Measurements from ENCODE around the gene FBRSL1.

FBRSL1 gene

DNA sequence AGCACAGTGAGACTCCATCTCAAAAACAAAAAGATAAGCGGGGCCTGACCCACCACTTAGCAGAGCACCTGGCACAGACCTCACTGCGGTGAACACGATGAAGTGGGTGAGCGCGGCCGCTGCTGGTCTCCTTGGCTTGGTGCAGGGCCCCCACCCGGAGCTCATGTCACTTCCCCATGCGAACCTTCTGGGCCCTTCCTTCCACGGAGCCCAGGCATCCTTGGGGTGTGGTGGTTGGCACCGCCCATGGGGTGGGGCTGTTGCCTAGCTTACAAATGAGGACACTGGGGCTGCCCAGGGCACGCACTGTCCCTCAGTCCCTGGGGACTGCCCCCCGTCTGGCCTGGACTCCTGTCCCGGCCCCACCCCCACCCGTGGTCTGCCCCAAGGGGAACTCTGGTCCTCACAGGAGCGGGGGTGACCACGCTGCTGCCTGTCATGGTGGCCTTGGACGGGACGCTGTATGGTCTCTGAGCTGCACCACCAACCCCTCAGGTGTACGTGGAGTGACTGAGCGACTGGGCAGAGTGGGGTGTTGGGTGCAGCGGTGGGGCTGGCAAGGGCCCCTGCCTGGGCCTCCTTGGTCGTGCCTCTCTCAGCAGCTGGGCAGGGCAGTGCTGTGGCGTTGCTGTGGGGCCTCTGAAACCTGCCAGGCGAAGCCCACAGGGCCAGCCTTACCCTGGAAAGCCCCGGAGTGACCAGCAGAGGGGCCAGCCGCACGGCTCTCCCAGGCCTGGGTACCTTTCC, 15.3 kb downstream of the FBRSL1 start:
- H3K9ac ChIP-seq, result peak overlapping the region in 10 of 11 experiments; percentile 5 to 72 (median 60); a peak in 15 of 22 replicates
- H3K27me3 ChIP-seq, result no peaks in the 10 kb centered on the region
- H3K36me3 ChIP-seq, result peaks cover 18 to 25% (median 23%) of the 10 kb centered on the region in 11 experiments; a peak in 21 of 22 replicates
- H3K4me1 ChIP-seq, result peaks cover 85 to 100% (median 99%) of the 10 kb centered on the region in 10 experiments
- no peaks in the 10 kb centered on the region for H3K9me3 ChIP-seq (replicated peaks in 1 of 11)
- H3K4me3 ChIP-seq, result no peak overlapping the region; a peak in 1 of 20 replicates
- no peak for TF ChIP-seq Cebpa-rat (IDR thresholded peaks at IDR 0.05)
- peak overlapping the region; percentile 87 to 99 (median 93) for H3K4me2 ChIP-seq
- peak overlapping the region in 9 of 11 experiments; percentile 2 to 65 (median 38); a peak in 14 of 22 replicates for H3K27ac ChIP-seq
- H4K20me1 ChIP-seq, result peaks cover 98 to 100% (median 99%) of the 10 kb centered on the region in 11 experiments

- peak overlapping the region in 9 of 11 experiments; percentile 2 to 65 (median 38); a peak in 14 of 22 replicates for H3K27ac ChIP-seq
- H4K20me1 ChIP-seq, result peaks cover 98 to 100% (median 99%) of the 10 kb centered on the region in 11 experiments
- H3K4me3 ChIP-seq, result no peak overlapping the region; a peak in 1 of 20 replicates
- no peak for TF ChIP-seq Cebpa-rat (IDR thresholded peaks at IDR 0.05)
- H3K4me2 ChIP-seq, result peak overlapping the region; percentile 87 to 99 (median 93)
- no peaks in the 10 kb centered on the region for H3K27me3 ChIP-seq
- peak overlapping the region in 10 of 11 experiments; percentile 5 to 72 (median 60); a peak in 16 of 22 replicates for H3K9ac ChIP-seq
- peaks cover 18 to 30% (median 29%) of the 10 kb centered on the region in 11 experiments; a peak in 21 of 22 replicates for H3K36me3 ChIP-seq
- no peaks in the 10 kb centered on the region for H3K9me3 ChIP-seq (replicated peaks in 1 of 11)
- peaks cover 80 to 99% (median 94%) of the 10 kb centered on the region in 10 experiments for H3K4me1 ChIP-seq
Observed at GRCh38 chr12:132505852-132506219, 15.9 kb downstream of the FBRSL1 start.

- peak overlapping the region; percentile 44 to 74 (median 62) for H3K9ac ChIP-seq
- peak overlapping the region; percentile 1 to 68 (median 53); a peak in 20 of 22 replicates for H3K27ac ChIP-seq
- H3K4me3 ChIP-seq, result peak overlapping the region; percentile 18 to 52 (median 36); a peak in 15 of 20 replicates
- peaks cover 95 to 100% (median 99%) of the 10 kb centered on the region in 11 experiments for H4K20me1 ChIP-seq
- H3K4me1 ChIP-seq, result peaks cover 73 to 94% (median 87%) of the 10 kb centered on the region in 10 experiments
- no peak for TF ChIP-seq Cebpa-rat (IDR thresholded peaks at IDR 0.05)
- peak overlapping the region; percentile 87 to 99 (median 93) for H3K4me2 ChIP-seq
- H3K9me3 ChIP-seq (replicated peaks in 1 of 11), result no peaks in the 10 kb centered on the region
- H3K27me3 ChIP-seq, result no peaks in the 10 kb centered on the region
- peaks cover 18 to 36% (median 33%) of the 10 kb centered on the region in 11 experiments; a peak in 21 of 22 replicates for H3K36me3 ChIP-seq
Observed at GRCh38 chr12:132506328-132507160, 16.6 kb downstream of the FBRSL1 start.

DNA sequence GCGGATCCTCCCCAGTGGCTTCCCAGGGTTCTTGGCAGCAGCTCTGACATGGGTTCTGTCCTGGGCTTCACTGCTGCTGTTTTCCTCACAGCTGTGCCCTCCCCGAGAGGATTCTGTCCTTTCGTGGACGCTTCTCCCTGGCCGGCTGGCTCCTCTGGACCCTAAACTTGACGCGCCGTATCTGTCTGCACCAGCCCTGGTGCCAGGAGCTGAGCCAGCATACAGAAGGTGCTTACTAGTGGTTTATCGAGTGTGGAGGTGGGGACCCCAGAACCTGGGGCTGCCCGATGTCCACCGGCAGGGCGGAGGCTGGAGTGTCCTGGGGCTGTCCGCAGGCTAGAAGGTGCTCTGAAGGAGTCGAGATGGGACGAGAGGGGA, 17.2 kb downstream of the FBRSL1 start:
- peak overlapping the region; percentile 1 to 68 (median 53); a peak in 20 of 22 replicates for H3K27ac ChIP-seq
- H3K27me3 ChIP-seq, result no peaks in the 10 kb centered on the region
- H4K20me1 ChIP-seq, result peaks cover 92 to 99% (median 97%) of the 10 kb centered on the region in 11 experiments
- peak overlapping the region; percentile 18 to 52 (median 36); a peak in 16 of 20 replicates for H3K4me3 ChIP-seq
- peak overlapping the region; percentile 87 to 99 (median 93) for H3K4me2 ChIP-seq
- H3K9me3 ChIP-seq (replicated peaks in 1 of 11), result no peaks in the 10 kb centered on the region
- no peak for TF ChIP-seq Cebpa-rat (IDR thresholded peaks at IDR 0.05)
- H3K36me3 ChIP-seq, result peaks cover 18 to 41% (median 34%) of the 10 kb centered on the region in 11 experiments
- peak overlapping the region; percentile 34 to 74 (median 62) for H3K9ac ChIP-seq
- H3K4me1 ChIP-seq, result peaks cover 67 to 90% (median 82%) of the 10 kb centered on the region in 10 experiments

DNA sequence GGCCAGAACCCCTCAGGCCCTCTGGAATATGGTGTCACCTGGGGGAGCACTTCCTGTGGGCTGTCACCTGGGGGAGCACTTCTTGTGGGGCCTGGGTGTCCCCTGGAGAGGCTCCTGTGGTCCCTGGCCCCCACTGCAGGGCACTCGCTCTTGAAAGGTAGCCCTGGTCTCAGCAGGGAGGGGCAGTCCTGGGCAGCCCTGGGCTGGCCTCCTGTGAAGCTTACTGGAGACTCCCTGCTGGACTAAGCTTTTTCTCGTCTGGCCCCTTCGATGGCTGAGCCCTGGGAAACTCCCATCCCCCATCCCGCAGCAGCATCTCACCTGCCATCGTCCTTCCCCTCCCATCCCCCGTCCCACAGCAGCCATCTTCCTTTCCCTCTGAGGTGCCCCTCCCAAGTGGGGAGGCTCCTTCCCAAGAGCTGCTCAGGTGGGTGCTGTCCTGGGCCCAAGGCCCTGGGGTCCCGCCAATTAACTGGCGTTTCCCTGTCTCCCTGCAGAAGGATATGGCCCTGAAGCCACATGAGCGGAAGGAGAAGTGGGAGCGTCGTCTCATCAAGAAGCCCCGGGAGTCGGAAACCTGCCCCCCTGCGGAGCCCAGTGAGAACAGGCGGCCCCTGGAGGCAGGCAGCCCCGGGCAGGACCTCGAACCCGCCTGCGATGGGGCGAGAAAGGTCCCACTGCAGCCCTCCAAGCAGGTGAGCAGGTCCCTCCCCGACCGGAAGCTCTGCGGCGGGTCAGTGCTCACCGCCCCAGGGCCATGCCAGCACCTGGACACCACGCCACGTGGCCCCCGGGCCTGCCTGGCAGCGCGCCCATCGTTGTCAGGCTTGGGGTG, 17.9 kb downstream of the FBRSL1 start:
- H3K4me3 ChIP-seq, result peak overlapping the region in 5 of 10 experiments; percentile 31 to 47 (median 38); a peak in 5 of 20 replicates
- no peak for TF ChIP-seq Cebpa-rat (IDR thresholded peaks at IDR 0.05)
- no peaks in the 10 kb centered on the region for H3K9me3 ChIP-seq (replicated peaks in 1 of 11)
- H3K9ac ChIP-seq, result peak overlapping the region; percentile 34 to 74 (median 62); a peak in 21 of 22 replicates
- H3K4me2 ChIP-seq, result peak overlapping the region; percentile 87 to 99 (median 93)
- H3K36me3 ChIP-seq, result peaks cover 18 to 48% (median 38%) of the 10 kb centered on the region in 11 experiments
- H3K27ac ChIP-seq, result peak overlapping the region in 9 of 11 experiments; percentile 46 to 68 (median 56); a peak in 17 of 22 replicates
- peaks cover 94 to 99% (median 97%) of the 10 kb centered on the region in 11 experiments for H4K20me1 ChIP-seq
- no peaks in the 10 kb centered on the region for H3K27me3 ChIP-seq
- peaks cover 62 to 92% (median 80%) of the 10 kb centered on the region in 10 experiments for H3K4me1 ChIP-seq

- H3K9ac ChIP-seq, result peak overlapping the region in 8 of 11 experiments; percentile 49 to 72 (median 57); a peak in 14 of 22 replicates
- H3K4me2 ChIP-seq, result peak overlapping the region; percentile 87 to 99 (median 93); a peak in 21 of 22 replicates
- H3K4me1 ChIP-seq, result peaks cover 56 to 92% (median 80%) of the 10 kb centered on the region in 10 experiments
- peaks cover 94 to 99% (median 97%) of the 10 kb centered on the region in 11 experiments for H4K20me1 ChIP-seq
- no peaks in the 10 kb centered on the region for H3K9me3 ChIP-seq (replicated peaks in 1 of 11)
- peak overlapping the region in 5 of 11 experiments; percentile 10 to 68 (median 59); a peak in 4 of 22 replicates for H3K27ac ChIP-seq
- H3K27me3 ChIP-seq, result no peaks in the 10 kb centered on the region
- peaks cover 18 to 53% (median 38%) of the 10 kb centered on the region in 11 experiments for H3K36me3 ChIP-seq
- no peak for TF ChIP-seq Cebpa-rat (IDR thresholded peaks at IDR 0.05)
- peak overlapping the region in 1 of 10 experiments; percentile 22; a peak in 1 of 20 replicates for H3K4me3 ChIP-seq
Observed at GRCh38 chr12:132508491-132508740, 18.5 kb downstream of the FBRSL1 start.

GRCh38 chr12:132508860-132509732, 19.1 kb downstream of the FBRSL1 start:
- peaks cover 18 to 55% (median 39%) of the 10 kb centered on the region in 11 experiments for H3K36me3 ChIP-seq
- H4K20me1 ChIP-seq, result peaks cover 94 to 99% (median 97%) of the 10 kb centered on the region in 11 experiments
- no peak for TF ChIP-seq Cebpa-rat (IDR thresholded peaks at IDR 0.05)
- no peaks in the 10 kb centered on the region for H3K27me3 ChIP-seq
- peak overlapping the region in 8 of 11 experiments; percentile 49 to 72 (median 57); a peak in 12 of 22 replicates for H3K9ac ChIP-seq
- no peaks in the 10 kb centered on the region for H3K9me3 ChIP-seq (replicated peaks in 1 of 11)
- peak overlapping the region in 5 of 11 experiments; percentile 10 to 68 (median 39); a peak in 6 of 22 replicates for H3K27ac ChIP-seq
- H3K4me1 ChIP-seq, result peaks cover 50 to 92% (median 80%) of the 10 kb centered on the region in 10 experiments
- peak overlapping the region; percentile 87 to 99 (median 93); a peak in 21 of 22 replicates for H3K4me2 ChIP-seq
- H3K4me3 ChIP-seq, result no peak overlapping the region; a peak in 1 of 20 replicates
